GM12874 (cell line): ENCODE measurements around the gene POM121L2.

Experiments
- TF ChIP-seq, protein P1 (sequence below): IDR thresholded peaks from 2 replicates; pipeline ENCODE4 v1.5.1; 2011; ENCODE audit warnings: low read depth, mild to moderate bottlenecking, control low read depth, low read length, moderate library complexity; ENCODE audit not compliant: insufficient read depth

POM121L2 gene

GRCh38 chr6:27303613-27304272 is 8.3 kb downstream of the POM121L2 start:
- TF ChIP-seq, protein P1, sequence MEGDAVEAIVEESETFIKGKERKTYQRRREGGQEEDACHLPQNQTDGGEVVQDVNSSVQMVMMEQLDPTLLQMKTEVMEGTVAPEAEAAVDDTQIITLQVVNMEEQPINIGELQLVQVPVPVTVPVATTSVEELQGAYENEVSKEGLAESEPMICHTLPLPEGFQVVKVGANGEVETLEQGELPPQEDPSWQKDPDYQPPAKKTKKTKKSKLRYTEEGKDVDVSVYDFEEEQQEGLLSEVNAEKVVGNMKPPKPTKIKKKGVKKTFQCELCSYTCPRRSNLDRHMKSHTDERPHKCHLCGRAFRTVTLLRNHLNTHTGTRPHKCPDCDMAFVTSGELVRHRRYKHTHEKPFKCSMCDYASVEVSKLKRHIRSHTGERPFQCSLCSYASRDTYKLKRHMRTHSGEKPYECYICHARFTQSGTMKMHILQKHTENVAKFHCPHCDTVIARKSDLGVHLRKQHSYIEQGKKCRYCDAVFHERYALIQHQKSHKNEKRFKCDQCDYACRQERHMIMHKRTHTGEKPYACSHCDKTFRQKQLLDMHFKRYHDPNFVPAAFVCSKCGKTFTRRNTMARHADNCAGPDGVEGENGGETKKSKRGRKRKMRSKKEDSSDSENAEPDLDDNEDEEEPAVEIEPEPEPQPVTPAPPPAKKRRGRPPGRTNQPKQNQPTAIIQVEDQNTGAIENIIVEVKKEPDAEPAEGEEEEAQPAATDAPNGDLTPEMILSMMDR, result no peak

DNA sequence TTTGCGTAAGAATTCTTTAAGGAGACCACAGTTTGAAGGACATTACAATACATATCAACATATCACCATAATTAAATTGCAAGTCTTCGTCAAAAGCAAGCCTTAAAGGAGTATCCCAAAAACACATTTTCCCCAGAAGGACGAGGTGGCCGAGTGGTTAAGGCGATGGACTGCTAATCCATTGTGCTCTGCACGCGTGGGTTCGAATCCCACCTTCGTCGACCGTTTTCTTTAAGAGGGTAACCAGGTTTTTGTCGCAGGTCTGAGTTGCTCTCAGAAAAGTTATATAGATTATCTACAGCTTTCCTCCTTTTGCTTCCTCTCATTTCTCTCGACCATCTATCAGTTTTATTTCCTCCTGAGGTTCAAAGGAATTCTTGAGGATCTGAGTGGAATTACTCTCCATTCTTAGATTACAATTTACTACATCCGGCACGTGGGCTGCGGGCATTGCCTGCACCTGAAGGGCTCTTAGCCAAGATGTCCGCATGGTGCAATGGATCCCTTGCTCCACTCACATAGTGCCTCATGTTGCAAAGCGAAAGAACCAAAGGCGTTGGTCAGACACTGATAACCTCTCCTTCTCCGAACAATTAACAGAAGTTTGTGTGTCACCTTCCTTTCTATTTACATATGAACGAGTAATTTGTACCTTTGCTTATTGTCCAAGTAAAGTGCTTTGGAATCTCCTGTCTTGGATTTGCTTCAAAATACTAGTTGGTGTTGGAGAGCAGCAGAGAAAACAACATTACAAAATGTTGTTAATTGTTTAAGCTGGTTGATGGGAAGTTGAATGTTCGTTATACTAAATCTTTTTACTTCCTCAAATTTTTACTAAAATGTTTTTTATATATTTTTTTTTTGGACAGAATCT is 14.0 kb downstream of the POM121L2 start:
- TF ChIP-seq, protein P1, result no peak

DNA sequence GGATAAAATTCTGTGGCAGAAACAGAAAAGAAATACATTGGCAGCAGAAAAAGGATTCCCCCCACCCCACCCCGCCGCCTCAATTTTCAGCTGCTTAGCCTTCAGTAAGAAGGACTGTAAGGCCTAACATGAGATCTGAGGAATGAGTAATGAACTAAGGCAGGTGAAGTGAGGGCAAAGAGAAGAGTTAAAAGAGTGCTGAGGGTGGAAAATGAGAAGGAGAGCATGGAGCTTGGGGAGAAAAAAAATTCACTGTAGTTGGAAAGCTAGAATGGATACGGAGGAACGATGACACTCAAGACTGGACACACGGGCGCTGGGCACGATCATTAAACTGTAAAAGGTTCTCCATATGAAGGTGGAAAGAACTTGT is 14.6 kb downstream of the POM121L2 start:
- TF ChIP-seq, protein P1, result no peak

- TF ChIP-seq, protein P1, result no peak
Measured at GRCh38 chr6:27296106-27296783, 15.8 kb downstream of the POM121L2 start.

DNA sequence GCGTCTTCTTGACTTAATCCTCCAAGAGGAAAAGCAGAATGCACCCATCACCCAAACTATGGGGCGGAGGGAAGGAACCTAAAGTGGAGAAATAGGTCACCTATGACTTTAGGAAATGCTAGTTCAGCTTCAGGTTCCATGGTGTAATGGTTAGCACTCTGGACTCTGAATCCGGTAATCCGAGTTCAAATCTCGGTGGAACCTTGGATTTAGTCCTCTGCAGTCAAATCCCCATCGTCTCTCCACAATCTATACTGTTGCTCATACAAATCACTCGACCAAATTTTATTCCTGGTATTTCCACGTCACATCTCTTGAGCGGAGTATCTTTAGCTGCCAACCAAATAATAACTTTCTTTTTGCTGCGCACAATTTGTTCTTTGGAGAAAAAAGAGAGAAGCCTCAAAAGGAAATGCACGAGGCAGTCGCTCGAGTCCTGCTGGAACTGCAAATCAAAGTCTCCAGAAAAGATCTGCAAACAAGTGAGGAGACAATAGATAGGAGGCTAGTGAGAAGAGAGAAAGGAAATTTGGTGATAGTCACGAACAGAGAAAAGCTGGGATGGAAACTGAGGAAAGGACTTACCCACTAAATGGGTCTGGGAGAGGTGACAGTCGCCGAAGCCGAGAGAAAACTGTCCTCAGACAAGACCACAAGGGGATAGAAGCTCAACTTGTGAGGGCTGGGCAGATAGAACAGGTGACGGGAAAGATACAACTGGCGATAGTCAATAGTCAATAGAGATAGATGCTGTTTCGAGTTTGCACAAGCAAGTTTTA is 16.6 kb downstream of the POM121L2 start:
- TF ChIP-seq, protein P1, result no peak

GRCh38 chr6:27294409-27294808 is 17.7 kb downstream of the POM121L2 start:
- TF ChIP-seq, protein P1, result no peak
